ENCODE measurements around the gene SEZ6L2.

DNA sequence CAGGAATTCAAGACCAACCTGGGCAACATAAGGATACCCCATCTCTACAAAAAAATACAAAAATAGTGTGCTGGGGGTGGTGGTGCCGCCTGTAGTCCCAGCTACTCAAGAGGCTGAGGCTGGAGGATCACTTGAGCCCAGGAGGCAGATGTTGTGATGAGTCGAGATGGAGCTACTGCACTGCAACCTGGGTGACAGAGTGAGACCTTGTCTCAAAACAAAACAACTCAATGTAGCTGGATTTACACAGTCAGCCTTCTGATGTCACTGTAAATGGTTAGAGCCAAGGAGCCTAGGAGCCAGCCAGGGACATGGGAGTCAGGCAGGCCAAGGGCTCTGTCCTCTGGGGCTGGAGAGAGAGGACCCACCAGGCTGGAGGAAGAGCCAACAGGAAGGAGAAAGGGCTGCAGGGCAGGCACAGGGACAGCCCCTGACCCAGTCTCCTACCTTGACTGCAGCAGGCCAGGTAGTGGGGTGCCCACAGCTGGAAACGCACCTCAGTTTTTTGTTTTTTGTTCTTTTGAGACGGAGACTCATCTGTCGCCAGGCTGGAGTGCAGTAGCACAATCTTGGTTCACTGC is 44.7 kb downstream of the SEZ6L2 start:
- TF ChIP-seq, protein P1, sequence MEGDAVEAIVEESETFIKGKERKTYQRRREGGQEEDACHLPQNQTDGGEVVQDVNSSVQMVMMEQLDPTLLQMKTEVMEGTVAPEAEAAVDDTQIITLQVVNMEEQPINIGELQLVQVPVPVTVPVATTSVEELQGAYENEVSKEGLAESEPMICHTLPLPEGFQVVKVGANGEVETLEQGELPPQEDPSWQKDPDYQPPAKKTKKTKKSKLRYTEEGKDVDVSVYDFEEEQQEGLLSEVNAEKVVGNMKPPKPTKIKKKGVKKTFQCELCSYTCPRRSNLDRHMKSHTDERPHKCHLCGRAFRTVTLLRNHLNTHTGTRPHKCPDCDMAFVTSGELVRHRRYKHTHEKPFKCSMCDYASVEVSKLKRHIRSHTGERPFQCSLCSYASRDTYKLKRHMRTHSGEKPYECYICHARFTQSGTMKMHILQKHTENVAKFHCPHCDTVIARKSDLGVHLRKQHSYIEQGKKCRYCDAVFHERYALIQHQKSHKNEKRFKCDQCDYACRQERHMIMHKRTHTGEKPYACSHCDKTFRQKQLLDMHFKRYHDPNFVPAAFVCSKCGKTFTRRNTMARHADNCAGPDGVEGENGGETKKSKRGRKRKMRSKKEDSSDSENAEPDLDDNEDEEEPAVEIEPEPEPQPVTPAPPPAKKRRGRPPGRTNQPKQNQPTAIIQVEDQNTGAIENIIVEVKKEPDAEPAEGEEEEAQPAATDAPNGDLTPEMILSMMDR (IDR thresholded peaks at IDR 0.05) = no peak
- no peak for TF ChIP-seq POLR2A (IDR thresholded peaks at IDR 0.05)
